Osteocyte (in vitro differentiated cells): Measurements from ENCODE around the gene UBE2S. TPM values are rescaled to one million over a fixed set of nuclear protein-coding genes. Genes with fewer than 3 reads are reported as not detected.

Experiments
- DNase-seq: peaks from one replicate; pipeline ENCODE4 v3.0.0; 2021; ENCODE audit warnings: mixed read lengths; ENCODE audit not compliant: unreplicated experiment; ENCODE audit errors: extremely low spot score
- H3K27ac Mint-ChIP-seq: one replicate; pipeline ENCODE4 v1.8.0; 2021; ENCODE audit warnings: mild to moderate bottlenecking, mixed read lengths; ENCODE audit not compliant: unreplicated experiment
- H3K27me3 Mint-ChIP-seq: one replicate; pipeline ENCODE4 v1.8.0; 2021; ENCODE audit warnings: mixed read lengths; ENCODE audit not compliant: unreplicated experiment
- H3K36me3 Mint-ChIP-seq: one replicate; pipeline ENCODE4 v1.8.0; 2021; ENCODE audit warnings: mixed read lengths; ENCODE audit not compliant: unreplicated experiment
- H3K4me1 Mint-ChIP-seq: one replicate; pipeline ENCODE4 v1.8.0; 2021; ENCODE audit warnings: mixed read lengths; ENCODE audit not compliant: unreplicated experiment
- H3K4me3 Mint-ChIP-seq: one replicate; pipeline ENCODE4 v1.8.0; 2021; ENCODE audit warnings: mild to moderate bottlenecking, moderate library complexity, mixed read lengths; ENCODE audit not compliant: unreplicated experiment
- H3K9me3 Mint-ChIP-seq: one replicate; pipeline ENCODE4 v1.8.0; 2021; ENCODE audit warnings: mixed read lengths; ENCODE audit not compliant: unreplicated experiment
- CTCF ChIP-seq: fragments of 200-600 bp; sonication (generic); IDR thresholded peaks from 2 replicates; pipeline ENCODE4 v1.5.0; 2021; ENCODE audit warnings: antibody characterized with exemption, mild to moderate bottlenecking, moderate library complexity
- total RNA-seq: library from RNA; stranded (reverse); gene quantifications from 2 replicates; pipeline ENCODE4 v1.2.1, GENCODE V29; 2021

UBE2S gene
- total RNA-seq, 1 donor from 2014 or later, result 71.1 TPM

DNA sequence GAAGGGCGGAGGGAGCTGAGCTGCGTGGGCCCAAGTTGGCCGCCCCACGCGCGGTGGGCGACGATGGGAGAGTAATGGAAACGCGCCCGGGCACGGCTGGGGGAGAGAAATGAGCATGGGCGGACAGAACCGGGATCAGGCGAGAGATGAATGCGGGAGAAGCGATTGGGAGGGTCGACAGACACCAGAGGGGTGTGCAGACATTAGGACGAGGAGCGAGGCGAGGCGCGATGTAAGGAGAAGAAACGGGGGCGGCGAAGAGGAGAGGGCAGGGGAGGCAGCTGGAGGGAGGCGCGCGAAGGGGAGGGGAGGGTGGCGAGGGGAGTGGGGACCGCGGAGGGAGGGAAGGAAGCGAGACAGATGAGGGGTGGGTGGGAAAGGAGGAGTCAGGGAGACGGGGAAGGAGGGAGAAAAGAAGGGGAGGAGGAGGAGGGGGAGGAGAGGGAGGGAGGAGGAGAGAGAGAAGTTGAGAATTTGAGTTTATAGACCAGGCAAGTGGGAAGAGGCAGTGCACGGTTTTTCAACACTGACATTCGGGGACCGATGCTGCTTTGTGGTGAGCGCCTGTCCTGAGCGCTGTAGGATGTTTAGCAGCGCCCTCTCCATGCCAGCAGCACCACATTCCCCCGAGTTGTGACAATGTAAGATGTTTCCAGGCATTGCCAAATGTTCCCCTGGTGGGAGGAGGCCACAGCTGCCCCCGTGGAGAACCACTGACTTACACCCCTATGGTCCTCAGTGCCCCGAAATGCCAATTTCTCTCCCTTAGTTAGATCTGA, 35.6 kb upstream of the UBE2S start, which contains the start of gene SHISA7:
Gene SHISA7 (minus strand): TSS at position 256 of the 779 bp plus-strand sequence. CDS start 437 bp downstream, outside the sequence.
- H3K4me3 Mint-ChIP-seq, result no peak within 1 kb of the TSS
- peaks cover 10% of the 10 kb centered on the region for H3K4me1 Mint-ChIP-seq
- no peak within 1 kb of the TSS for H3K27ac Mint-ChIP-seq
- peaks cover 55% of the 10 kb centered on the region for H3K27me3 Mint-ChIP-seq
- no peak for TF ChIP-seq CTCF
- no peaks in the 10 kb centered on the region for H3K9me3 Mint-ChIP-seq
- DNase-seq, result no peak
- H3K36me3 Mint-ChIP-seq, result peaks cover 4% of the 10 kb centered on the region

DNA sequence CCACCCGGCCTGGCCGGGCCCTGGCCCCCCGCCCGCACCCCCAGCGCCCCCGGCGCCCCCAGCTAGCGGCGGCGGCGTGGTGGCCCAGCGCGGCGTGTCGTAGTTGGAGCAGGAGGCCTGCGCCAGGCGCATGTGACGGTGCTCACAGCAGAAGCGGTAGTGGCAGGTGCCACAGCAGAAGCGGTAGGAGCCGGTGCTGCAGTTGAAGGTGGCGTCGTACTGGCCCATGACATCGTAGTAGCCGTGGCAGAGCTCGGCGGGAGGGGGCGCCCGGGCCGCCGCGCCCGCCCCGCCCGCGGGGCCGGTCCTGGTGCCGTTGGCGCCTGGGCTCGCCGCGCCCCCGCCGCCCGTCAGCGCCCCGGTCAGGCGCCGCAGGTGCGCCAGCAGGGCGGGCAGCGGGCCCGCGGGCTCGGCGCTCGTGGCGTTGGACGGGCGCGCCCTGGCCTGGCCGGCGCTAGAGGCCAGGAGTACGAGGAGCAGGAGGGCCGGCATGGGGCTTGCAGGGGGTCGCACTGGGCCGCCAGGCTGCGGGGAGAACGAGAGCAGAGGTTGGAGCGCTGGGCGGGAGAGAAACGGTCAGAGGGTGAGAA, 34.9 kb upstream of the UBE2S start:
- TF ChIP-seq CTCF, result no peak
- H3K4me3 Mint-ChIP-seq, result no peak overlapping the region
- no peaks in the 10 kb centered on the region for H3K9me3 Mint-ChIP-seq
- H3K27me3 Mint-ChIP-seq, result peaks cover 55% of the 10 kb centered on the region
- H3K36me3 Mint-ChIP-seq, result peaks cover 4% of the 10 kb centered on the region
- H3K4me1 Mint-ChIP-seq, result peaks cover 10% of the 10 kb centered on the region
- H3K27ac Mint-ChIP-seq, result no peak overlapping the region
- DNase-seq, result no peak

DNA sequence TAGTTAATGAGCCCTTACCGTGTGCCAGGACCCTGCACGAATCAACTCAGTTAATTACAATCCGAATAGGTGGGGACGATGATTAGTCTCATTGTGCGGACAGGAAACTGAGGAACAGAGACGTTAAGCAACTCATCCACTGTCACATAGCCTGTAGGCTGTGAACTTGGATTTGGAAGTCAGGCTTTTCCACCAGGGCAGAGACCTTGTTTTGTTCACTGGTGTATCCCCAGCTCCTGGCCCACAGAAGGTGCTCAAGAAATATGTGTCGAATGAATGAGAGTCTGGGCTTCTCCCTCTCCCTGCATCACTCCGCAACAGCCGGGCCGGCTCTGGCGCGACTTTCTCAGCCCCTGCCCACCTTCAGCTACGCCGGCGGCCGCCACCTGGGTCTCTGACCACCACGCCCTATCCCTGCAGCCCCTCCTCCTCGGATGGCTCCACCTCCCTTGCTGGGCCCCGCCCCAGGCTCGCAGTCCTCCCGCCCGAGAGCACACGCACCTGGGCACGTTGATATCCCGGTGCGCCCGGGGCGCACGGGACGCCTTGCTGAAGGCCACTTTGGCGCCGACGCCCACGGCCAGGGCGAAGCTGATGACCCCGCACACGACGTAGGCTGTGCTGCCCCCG, 34.2 kb upstream of the UBE2S start:
- Mint-ChIP-seq H3K9me3 (no peaks in the 10 kb centered on the region), H3K4me1 (peaks cover 10% of the 10 kb centered on the region), H3K4me3 (no peak overlapping the region), H3K27me3 (peaks cover 55% of the 10 kb centered on the region), H3K36me3 (peaks cover 4% of the 10 kb centered on the region), H3K27ac (no peak overlapping the region)
- DNase-seq, result no peak
- TF ChIP-seq CTCF, result no peak

GRCh38 chr19:55441319-55441691, 33.7 kb upstream of the UBE2S start:
- no peak overlapping the region for H3K27ac Mint-ChIP-seq
- no peak for TF ChIP-seq CTCF
- no peak overlapping the region for H3K4me3 Mint-ChIP-seq
- H3K4me1 Mint-ChIP-seq, result peaks cover 10% of the 10 kb centered on the region
- no peaks in the 10 kb centered on the region for H3K9me3 Mint-ChIP-seq
- peaks cover 58% of the 10 kb centered on the region for H3K27me3 Mint-ChIP-seq
- DNase-seq, result no peak
- H3K36me3 Mint-ChIP-seq, result peaks cover 4% of the 10 kb centered on the region
